ENCODE results near the gene STPG1.

STPG1 gene

GRCh38 chr1:24426744-24427544 lies 13.4 kb upstream of the STPG1 start:
- DNase-seq = no peak

GRCh38 chr1:24425922-24426321 lies 12.3 kb upstream of the STPG1 start:
- DNase-seq = no peak

GRCh38 chr1:24425441-24425840 lies 11.9 kb upstream of the STPG1 start:
- no peak for DNase-seq

GRCh38 chr1:24424990-24425389 lies 11.4 kb upstream of the STPG1 start:
- DNase-seq = no peak

- no peak for DNase-seq
Measured at GRCh38 chr1:24424207-24424606, 10.6 kb upstream of the STPG1 start.

GRCh38 chr1:24421502-24421901 lies 7.9 kb upstream of the STPG1 start:
- no peak for DNase-seq

- DNase-seq = no peak
Measured at GRCh38 chr1:24420547-24420946, 7.0 kb upstream of the STPG1 start.

- DNase-seq = no peak
Measured at GRCh38 chr1:24418898-24419628, 5.5 kb upstream of the STPG1 start.

GRCh38 chr1:24417681-24418080 lies 4.1 kb upstream of the STPG1 start:
- no peak for DNase-seq

- DNase-seq = peak; percentile 35
Measured at GRCh38 chr1:24416666-24417391, 3.2 kb upstream of the STPG1 start.

- DNase-seq = no peak
Measured at GRCh38 chr1:24415910-24416665, 2.5 kb upstream of the STPG1 start.

GRCh38 chr1:24415334-24415909 lies 1.8 kb upstream of the STPG1 start, which contains the start of gene NIPAL3:
NIPAL3 (plus strand) TSS chr1:24415802; CDS start chr1:24419548, 3,746 bp downstream.
- peak; percentile 99 for DNase-seq

- DNase-seq = no peak
Measured at GRCh38 chr1:24414775-24415333, 1.3 kb upstream of the STPG1 start.

- DNase-seq = no peak
Measured at GRCh38 chr1:24412408-24412807, 1.2 kb downstream of the STPG1 start.

- no peak for DNase-seq
Measured at GRCh38 chr1:24411963-24412362, 1.6 kb downstream of the STPG1 start.

GRCh38 chr1:24410750-24411149 lies 2.8 kb downstream of the STPG1 start:
- no peak for DNase-seq

- no peak for DNase-seq
Measured at GRCh38 chr1:24409535-24409934, 4.0 kb downstream of the STPG1 start.

- DNase-seq = no peak
Measured at GRCh38 chr1:24406788-24407187, 6.8 kb downstream of the STPG1 start.

- no peak for DNase-seq
Measured at GRCh38 chr1:24403806-24404205, 9.8 kb downstream of the STPG1 start.

- no peak for DNase-seq
Measured at GRCh38 chr1:24400065-24400464, 13.5 kb downstream of the STPG1 start.

- no peak for DNase-seq
Measured at GRCh38 chr1:24393892-24394291, 19.7 kb downstream of the STPG1 start.

Data from stimulated activated naive CD4-positive, alpha-beta T cell treated with Interleukin-2 at 50 U/mL for 16 hours (primary cell).